RWPE2 (cell line): ENCODE results near the gene DENND6B.
"Not testable (repeated sequence)": the region's sequence is repeated elsewhere in the genome, so short reads cannot be mapped to it uniquely, and the experiment has no call there.

ENCODE experiments used
- ATAC-seq: fragments of 200-7000 bp; cut with Tn5 transposase; 3 replicates; pipeline ENCODE4 v1.9.1; 2021; ENCODE audit warnings: low read depth
- DNase-seq: peaks from one replicate; pipeline ENCODE4 v3.0.0-alpha.2; 2020; ENCODE audit warnings: low spot score
- H3K27ac ChIP-seq: fragments of 450-650 bp; 2 replicates; pipeline ENCODE4 v1.5.1; 2017; ENCODE audit warnings: mild to moderate bottlenecking; ENCODE audit not compliant: poor library complexity, severe bottlenecking
- H3K27me3 ChIP-seq: fragments of 250-450 bp; sonication (Bioruptor Pico); 2 replicates; pipeline ENCODE4 v1.5.1; 2021; ENCODE audit warnings: mild to moderate bottlenecking, moderate library complexity; ENCODE audit not compliant: insufficient read depth, poor library complexity, severe bottlenecking
- H3K36me3 ChIP-seq: fragments of 250-450 bp; sonication (Bioruptor Pico); 2 replicates; pipeline ENCODE4 v1.5.1; 2020; ENCODE audit warnings: low read depth, mild to moderate bottlenecking, moderate library complexity
- H3K4me1 ChIP-seq: fragments of 250-450 bp; sonication (Bioruptor Pico); 2 replicates; pipeline ENCODE4 v1.5.1; 2021; ENCODE audit warnings: mild to moderate bottlenecking, moderate library complexity; ENCODE audit not compliant: insufficient read depth, poor library complexity, severe bottlenecking
- H3K4me3 ChIP-seq: fragments of 250-450 bp; sonication (Bioruptor Pico); 2 replicates; pipeline ENCODE4 v1.5.1; 2021; ENCODE audit warnings: mild to moderate bottlenecking, moderate library complexity; ENCODE audit not compliant: severe bottlenecking
- H3K9me3 ChIP-seq: fragments of 250-450 bp; sonication (Bioruptor Pico); 2 replicates; pipeline ENCODE4 v1.5.1; 2021; ENCODE audit warnings: mild to moderate bottlenecking, moderate library complexity; ENCODE audit not compliant: severe bottlenecking
- CTCF ChIP-seq: fragments of 450-650 bp; IDR thresholded peaks from one replicate; pipeline ENCODE4 v1.5.1; 2017; ENCODE audit warnings: mild to moderate bottlenecking, moderate library complexity; ENCODE audit not compliant: poor library complexity, severe bottlenecking

DENND6B gene

GRCh38 chr22:50327711-50328019 lies 853 bp upstream of the DENND6B start:
- peaks cover 17% of the 10 kb centered on the region for H3K4me1 ChIP-seq
- peak overlapping the region; percentile 61 for H3K27ac ChIP-seq
- no peaks in the 10 kb centered on the region for H3K9me3 ChIP-seq
- DNase-seq (no peak), ATAC-seq (no peak)
- no peak for TF ChIP-seq CTCF
- no peaks in the 10 kb centered on the region for H3K27me3 ChIP-seq
- H3K4me3 ChIP-seq, result peak overlapping the region; percentile 98
- no peaks in the 10 kb centered on the region for H3K36me3 ChIP-seq

GRCh38 chr22:50326225-50326955 lies 422 bp downstream of the DENND6B start:
- H3K4me1 ChIP-seq, result peaks cover 17% of the 10 kb centered on the region
- ATAC-seq, result peak; percentile 17

GRCh38 chr22:50325444-50326224 lies 1.2 kb downstream of the DENND6B start:
- TF ChIP-seq CTCF, result no peak
- peak overlapping the region; percentile 98 for H3K4me3 ChIP-seq
- no peak overlapping the region for H3K27ac ChIP-seq
- DNase-seq (no peak), ATAC-seq (no peak)
- H3K9me3 ChIP-seq, result no peaks in the 10 kb centered on the region
- no peaks in the 10 kb centered on the region for H3K36me3 ChIP-seq
- no peaks in the 10 kb centered on the region for H3K27me3 ChIP-seq
- peaks cover 10% of the 10 kb centered on the region for H3K4me1 ChIP-seq

More at GRCh38 chr22:50326225-50326955, 422 bp downstream of the DENND6B start:
- DNase-seq, result no peak
- no peaks in the 10 kb centered on the region for H3K27me3 ChIP-seq
- H3K36me3 ChIP-seq, result no peaks in the 10 kb centered on the region
- no peak for TF ChIP-seq CTCF
- peak overlapping the region; percentile 61 for H3K27ac ChIP-seq
- H3K9me3 ChIP-seq, result no peaks in the 10 kb centered on the region
- H3K4me3 ChIP-seq, result peak overlapping the region; percentile 98

- DNase-seq (no peak), ATAC-seq (no peak)
- H3K27ac ChIP-seq, result no peak overlapping the region
- H3K4me1 ChIP-seq, result peaks cover 10% of the 10 kb centered on the region
- H3K27me3 ChIP-seq, result no peaks in the 10 kb centered on the region
- TF ChIP-seq CTCF, result no peak
- H3K36me3 ChIP-seq, result no peaks in the 10 kb centered on the region
- H3K4me3 ChIP-seq, result no peak overlapping the region
- no peaks in the 10 kb centered on the region for H3K9me3 ChIP-seq
Observed at GRCh38 chr22:50323900-50324299, 2.9 kb downstream of the DENND6B start.

GRCh38 chr22:50322382-50323104 lies 4.3 kb downstream of the DENND6B start:
- not testable (repeated sequence) for H3K4me3 ChIP-seq, H3K27me3 ChIP-seq, H3K9me3 ChIP-seq, DNase-seq, H3K27ac ChIP-seq, H3K36me3 ChIP-seq, ATAC-seq
- H3K4me1 ChIP-seq, result peaks cover 10% of the 10 kb centered on the region
